Gastroesophageal sphincter (tissue), 4 donors: ENCODE measurements around the gene INSIG1. TPM values are rescaled to one million over a fixed set of nuclear protein-coding genes. Genes with fewer than 3 reads are reported as not detected.
A peak's percentile ranks its signal among the peaks of the same experiment; 100 is the strongest.

Experiments used
- ATAC-seq: fragments of 150-250 bp; one replicate; pipeline ENCODE4 v1.9.1; 2016; ENCODE audit warnings: mild to moderate bottlenecking, moderate library complexity
- H3K27ac ChIP-seq, 4 donors: fragments of 200-600 bp; sonication (generic) in 3 of 4; 1 replicate in 3 of 4; 2 replicates in 1 of 4; pipeline ENCODE4 v1.5.1; 2016 to 2019
- H3K27me3 ChIP-seq: fragments of 200-600 bp; sonication (generic); one replicate; pipeline ENCODE4 v1.5.1; 2019
- H3K36me3 ChIP-seq, 2 donors: fragments of 200-600 bp; sonication (generic); one replicate each; pipeline ENCODE4 v1.5.1; 2019; ENCODE audit warnings: control low read depth in 1 of 2
- H3K4me1 ChIP-seq, 3 donors: fragments of 200-600 bp; sonication (generic); 1 replicate in 2 of 3; 2 replicates in 1 of 3; pipeline ENCODE4 v1.5.1; 2016 to 2019; ENCODE audit warnings: control low read depth in 2 of 3
- H3K4me3 ChIP-seq, 2 donors: fragments of 200-600 bp; sonication (generic); one replicate each; pipeline ENCODE4 v1.5.1; 2019; ENCODE audit warnings: mild to moderate bottlenecking in 1 of 2, moderate library complexity in 1 of 2
- H3K9me3 ChIP-seq, 3 donors: fragments of 200-600 bp; sonication (generic); one replicate each; pipeline ENCODE4 v1.5.1; 2017 to 2019; ENCODE audit warnings: control low read depth in 2 of 3
- CTCF ChIP-seq, 4 experiments: fragments of 200-600 bp in 2 of 4; fragments of 450-650 bp in 2 of 4; sonication (generic) in 1 of 4; IDR thresholded peaks; one replicate each; pipeline ENCODE4 v1.5.1; 2017 to 2019; ENCODE audit warnings: antibody characterized with exemption in 4 of 4, mild to moderate bottlenecking in 2 of 4, moderate library complexity in 2 of 4
- EP300 ChIP-seq: sonication (generic); formaldehyde crosslinking; IDR thresholded peaks from one replicate; pipeline ENCODE4 v1.6.1; 2017; ENCODE audit warnings: antibody characterized with exemption, mild to moderate bottlenecking
- POLR2A ChIP-seq, 2 donors: fragments of 450-650 bp; IDR thresholded peaks; one replicate each; pipeline ENCODE4 v1.6.1; 2017; ENCODE audit warnings: antibody characterized with exemption in 2 of 2, mild to moderate bottlenecking in 2 of 2, moderate library complexity in 1 of 2
- POLR2AphosphoS5 ChIP-seq: sonication (generic); formaldehyde crosslinking; IDR thresholded peaks from one replicate; pipeline ENCODE4 v1.6.1; 2017; ENCODE audit warnings: antibody characterized with exemption
- WGBS, 2 donors: methylation state at CpG; one replicate each; pipeline ENCODE4 v1.1.5; 2018; ENCODE audit warnings: low coverage in 1 of 2; 5-methylcytosine and 5-hydroxymethylcytosine counted together
- total RNA-seq, 4 donors: library from RNA; depleted of rRNA; stranded (reverse); fragments of >200 nt; gene quantifications; one replicate each; pipeline ENCODE4 v1.1.0, GENCODE V29; 2016

Gene INSIG1
- total RNA-seq, 4 donors from 2014 or later = 18.8 to 52.1 (median 30.7) TPM

- Histone ChIP-seq H3K4me1 (peaks cover 0 to 5% (median 0%) of the 10 kb centered on the region in 3 donors), H3K9me3 (no peaks in the 10 kb centered on the region), H3K4me3 (no peak overlapping the region), H3K27me3 (peaks cover 31% of the 10 kb centered on the region), H3K27ac (no peak overlapping the region), H3K36me3 (no peaks in the 10 kb centered on the region)
- TF ChIP-seq CTCF (IDR thresholded peaks at IDR 0.05) = no peak
- 75% methylated on average over 6 to 10 of the region's 20 CpGs for WGBS, 2 donors
- no peak for ATAC-seq
Measured at GRCh38 chr7:155269766-155270585, 27.7 kb upstream of the INSIG1 start.

GRCh38 chr7:155270861-155271260 lies 26.8 kb upstream of the INSIG1 start:
- Histone ChIP-seq H3K27me3 (peaks cover 29% of the 10 kb centered on the region), H3K4me3 (no peak overlapping the region), H3K27ac (no peak overlapping the region), H3K36me3 (no peaks in the 10 kb centered on the region), H3K4me1 (peaks cover 0 to 5% (median 0%) of the 10 kb centered on the region in 3 donors), H3K9me3 (no peaks in the 10 kb centered on the region)
- TF ChIP-seq EP300 (no peak), POLR2AphosphoS5 (no peak), CTCF (IDR thresholded peaks at IDR 0.05) (no peak)
- no peak for ATAC-seq
- 68 to 76% methylated on average over 3 of the region's 3 CpGs for WGBS, 2 donors

- H3K36me3 ChIP-seq = no peaks in the 10 kb centered on the region
- peaks cover 0 to 5% (median 0%) of the 10 kb centered on the region in 3 donors for H3K4me1 ChIP-seq
- H3K9me3 ChIP-seq = no peaks in the 10 kb centered on the region
- no peak for TF ChIP-seq POLR2AphosphoS5
- TF ChIP-seq CTCF (IDR thresholded peaks at IDR 0.05) = no peak
- TF ChIP-seq EP300 = no peak
- WGBS, 2 donors = 28 to 37% methylated on average over 3 of the region's 4 CpGs
- H3K27ac ChIP-seq = peak overlapping the region in 2 of 4 donors; percentile 45 to 49
- H3K4me3 ChIP-seq = no peak overlapping the region
- peaks cover 40% of the 10 kb centered on the region for H3K27me3 ChIP-seq
- ATAC-seq = peak; percentile 68
Measured at GRCh38 chr7:155274633-155275355, 22.9 kb upstream of the INSIG1 start.

- Histone ChIP-seq H3K27ac (no peak overlapping the region), H3K4me3 (no peak overlapping the region), H3K9me3 (no peaks in the 10 kb centered on the region), H3K36me3 (no peaks in the 10 kb centered on the region), H3K4me1 (peaks cover 0 to 5% (median 0%) of the 10 kb centered on the region in 3 donors), H3K27me3 (peaks cover 50% of the 10 kb centered on the region)
- TF ChIP-seq POLR2AphosphoS5 = no peak
- TF ChIP-seq CTCF (IDR thresholded peaks at IDR 0.05) = no peak
- no peak for TF ChIP-seq EP300
- no peak for TF ChIP-seq POLR2A (IDR thresholded peaks at IDR 0.05)
- no peak for ATAC-seq
- 59 to 68% methylated on average over 15 to 16 of the region's 19 CpGs for WGBS, 2 donors
Measured at GRCh38 chr7:155276042-155276799, 21.5 kb upstream of the INSIG1 start.
